Uterus (tissue), 2 donors: ENCODE data around the gene IGF1R.

Source experiments
- POLR2A ChIP-seq, 2 donors: fragments of 450-650 bp; IDR thresholded peaks; one replicate each; pipeline ENCODE4 v1.6.1; 2016; ENCODE audit warnings: antibody characterized with exemption in 2 of 2, mild to moderate bottlenecking in 1 of 2, moderate library complexity in 1 of 2
- TF ChIP-seq, protein P1 (sequence below), 4 experiments: fragments of 200-600 bp in 2 of 4; fragments of 450-650 bp in 2 of 4; sonication (generic) in 2 of 4; IDR thresholded peaks; one replicate each; pipeline ENCODE4 v1.5.1; 2016 to 2019; ENCODE audit warnings: antibody characterized with exemption in 4 of 4, mild to moderate bottlenecking in 2 of 4, moderate library complexity in 1 of 4

DNA sequence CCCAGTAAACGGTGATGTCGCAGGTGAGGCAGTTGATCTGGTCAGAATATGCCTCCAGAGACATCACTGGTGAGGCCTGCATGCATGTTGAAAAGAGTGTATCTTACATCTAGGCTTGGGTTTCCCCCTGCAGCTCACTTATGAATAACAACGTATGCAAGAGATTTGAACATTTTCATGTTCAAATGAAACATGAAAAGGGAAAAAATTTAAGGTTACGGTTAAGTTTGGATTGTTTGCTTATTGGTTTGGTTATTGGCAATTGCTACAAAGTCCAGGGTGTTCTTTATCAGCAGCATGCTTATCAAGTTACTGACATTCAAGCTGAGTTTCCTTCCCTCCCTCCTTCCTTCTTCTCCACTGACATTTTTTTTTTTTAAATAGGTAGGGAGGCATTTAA is 123.2 kb downstream of the IGF1R start:
- TF ChIP-seq, protein P1, sequence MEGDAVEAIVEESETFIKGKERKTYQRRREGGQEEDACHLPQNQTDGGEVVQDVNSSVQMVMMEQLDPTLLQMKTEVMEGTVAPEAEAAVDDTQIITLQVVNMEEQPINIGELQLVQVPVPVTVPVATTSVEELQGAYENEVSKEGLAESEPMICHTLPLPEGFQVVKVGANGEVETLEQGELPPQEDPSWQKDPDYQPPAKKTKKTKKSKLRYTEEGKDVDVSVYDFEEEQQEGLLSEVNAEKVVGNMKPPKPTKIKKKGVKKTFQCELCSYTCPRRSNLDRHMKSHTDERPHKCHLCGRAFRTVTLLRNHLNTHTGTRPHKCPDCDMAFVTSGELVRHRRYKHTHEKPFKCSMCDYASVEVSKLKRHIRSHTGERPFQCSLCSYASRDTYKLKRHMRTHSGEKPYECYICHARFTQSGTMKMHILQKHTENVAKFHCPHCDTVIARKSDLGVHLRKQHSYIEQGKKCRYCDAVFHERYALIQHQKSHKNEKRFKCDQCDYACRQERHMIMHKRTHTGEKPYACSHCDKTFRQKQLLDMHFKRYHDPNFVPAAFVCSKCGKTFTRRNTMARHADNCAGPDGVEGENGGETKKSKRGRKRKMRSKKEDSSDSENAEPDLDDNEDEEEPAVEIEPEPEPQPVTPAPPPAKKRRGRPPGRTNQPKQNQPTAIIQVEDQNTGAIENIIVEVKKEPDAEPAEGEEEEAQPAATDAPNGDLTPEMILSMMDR (IDR thresholded peaks at IDR 0.05), result no peak
- no peak for TF ChIP-seq POLR2A (IDR thresholded peaks at IDR 0.05)
